Putamen (tissue), 1 donor: ENCODE data around the gene ZNF710.
A peak's percentile ranks its signal among the peaks of the same experiment; 100 is the strongest.
"Not testable (repeated sequence)": the region's sequence is repeated elsewhere in the genome, so short reads cannot be mapped to it uniquely, and the experiment has no call there.

Experiments
- DNase-seq: peaks from one replicate; pipeline ENCODE4 v3.0.0-alpha.2; 2016; ENCODE audit warnings: low spot score

ZNF710 gene

DNA sequence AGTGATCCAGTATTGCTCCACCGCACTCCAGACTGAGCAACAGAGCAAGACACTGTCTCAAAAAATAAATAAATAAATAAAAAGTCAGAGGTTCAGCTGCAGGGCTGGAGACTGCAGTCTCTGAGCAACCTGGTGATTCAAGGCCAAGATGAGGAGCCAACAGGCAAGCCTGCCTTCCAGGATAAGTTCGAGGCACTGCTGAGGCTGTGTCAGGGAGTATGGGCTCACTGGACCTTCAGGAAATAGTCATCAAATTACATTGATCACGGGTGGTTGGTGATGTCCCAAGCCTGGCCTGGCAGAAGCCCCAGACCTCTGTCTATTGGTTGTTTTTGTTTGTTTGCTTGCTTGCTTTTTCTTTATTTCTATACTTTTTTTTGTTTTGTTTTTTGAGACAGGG is 59.7 kb downstream of the ZNF710 start:
- no peak for DNase-seq

DNA sequence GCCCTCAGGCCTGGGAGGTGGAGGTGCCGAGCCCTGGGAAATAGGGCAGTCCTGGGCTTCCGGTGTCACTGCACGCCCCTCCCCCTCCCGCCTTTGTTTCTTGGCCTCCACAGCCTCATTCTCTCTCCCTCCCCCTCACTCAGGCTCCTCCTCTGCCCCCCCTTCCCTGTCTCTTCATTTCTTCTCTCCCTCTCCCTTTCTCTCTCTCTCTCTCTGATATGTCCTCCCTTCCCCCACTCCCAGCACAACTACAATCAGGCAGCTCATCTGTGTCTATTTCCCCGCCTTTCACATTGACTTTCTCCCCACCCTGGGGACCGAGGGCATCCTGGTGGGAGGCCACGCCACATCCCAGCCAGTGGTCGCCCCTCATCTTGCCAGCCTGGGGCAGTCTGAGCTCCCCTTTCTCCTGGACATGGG is 60.9 kb downstream of the ZNF710 start:
- DNase-seq, result no peak

DNA sequence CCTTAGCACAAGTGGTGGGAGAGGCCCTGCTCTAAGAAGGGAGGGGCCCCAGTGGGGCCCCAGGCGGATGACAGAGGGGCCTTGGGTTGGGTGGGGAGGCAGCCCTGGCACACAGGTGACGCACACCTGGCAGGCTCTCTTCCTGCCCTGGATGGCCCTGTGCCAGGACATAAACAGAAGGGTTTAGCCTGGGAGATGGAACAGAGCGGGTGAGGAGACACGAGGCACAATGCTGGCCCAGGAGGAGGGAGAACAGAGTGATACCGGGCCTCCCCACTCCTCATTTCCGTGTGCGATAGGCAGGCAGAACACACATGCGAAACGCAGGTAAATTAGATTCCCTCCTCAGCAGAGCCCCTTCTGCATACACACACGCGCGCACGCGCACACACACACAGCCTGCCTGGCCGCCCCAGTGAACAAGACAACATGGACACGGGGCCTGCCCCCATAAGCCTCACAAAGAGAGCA is 61.4 kb downstream of the ZNF710 start:
- DNase-seq, result no peak

- DNase-seq, result no peak
These were observed 62.0 kb downstream of the ZNF710 start for GRCh38 chr15:90062973-90063769.

GRCh38 chr15:90063770-90064247 is 62.7 kb downstream of the ZNF710 start:
- peak; percentile 49 for DNase-seq

GRCh38 chr15:90064911-90065681 is 64.0 kb downstream of the ZNF710 start:
- no peak for DNase-seq

- DNase-seq, result no peak
These were observed 64.5 kb downstream of the ZNF710 start for GRCh38 chr15:90065682-90066049.

DNA sequence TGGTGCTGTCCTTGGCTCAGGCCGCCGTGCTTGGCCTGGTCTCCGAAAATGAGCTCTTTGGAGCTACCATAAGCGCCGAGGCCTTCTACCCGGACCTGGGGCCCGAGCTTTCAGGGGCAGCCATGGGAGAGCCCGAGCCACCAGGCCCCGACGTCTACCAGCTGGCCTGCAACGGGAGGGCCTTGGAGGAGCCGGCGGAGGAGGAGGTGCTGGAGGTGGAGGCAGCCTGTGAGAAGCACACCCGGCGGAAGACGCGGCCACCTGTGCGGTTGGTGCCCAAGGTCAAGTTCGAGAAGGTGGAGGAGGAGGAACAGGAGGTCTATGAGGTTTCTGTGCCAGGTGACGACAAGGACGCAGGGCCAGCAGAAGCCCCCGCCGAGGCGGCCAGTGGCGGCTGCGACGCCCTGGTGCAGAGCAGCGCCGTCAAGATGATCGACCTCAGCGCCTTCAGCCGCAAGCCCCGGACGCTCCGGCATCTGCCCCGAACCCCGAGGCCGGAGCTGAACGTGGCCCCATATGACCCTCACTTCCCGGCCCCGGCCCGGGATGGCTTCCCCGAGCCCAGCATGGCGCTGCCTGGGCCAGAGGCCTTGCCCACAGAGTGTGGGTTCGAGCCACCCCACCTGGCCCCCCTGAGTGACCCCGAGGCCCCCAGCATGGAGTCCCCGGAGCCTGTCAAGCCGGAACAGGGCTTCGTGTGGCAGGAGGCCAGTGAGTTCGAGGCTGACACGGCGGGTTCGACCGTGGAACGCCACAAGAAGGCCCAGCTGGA is 66.2 kb downstream of the ZNF710 start:
- no peak for DNase-seq

DNA sequence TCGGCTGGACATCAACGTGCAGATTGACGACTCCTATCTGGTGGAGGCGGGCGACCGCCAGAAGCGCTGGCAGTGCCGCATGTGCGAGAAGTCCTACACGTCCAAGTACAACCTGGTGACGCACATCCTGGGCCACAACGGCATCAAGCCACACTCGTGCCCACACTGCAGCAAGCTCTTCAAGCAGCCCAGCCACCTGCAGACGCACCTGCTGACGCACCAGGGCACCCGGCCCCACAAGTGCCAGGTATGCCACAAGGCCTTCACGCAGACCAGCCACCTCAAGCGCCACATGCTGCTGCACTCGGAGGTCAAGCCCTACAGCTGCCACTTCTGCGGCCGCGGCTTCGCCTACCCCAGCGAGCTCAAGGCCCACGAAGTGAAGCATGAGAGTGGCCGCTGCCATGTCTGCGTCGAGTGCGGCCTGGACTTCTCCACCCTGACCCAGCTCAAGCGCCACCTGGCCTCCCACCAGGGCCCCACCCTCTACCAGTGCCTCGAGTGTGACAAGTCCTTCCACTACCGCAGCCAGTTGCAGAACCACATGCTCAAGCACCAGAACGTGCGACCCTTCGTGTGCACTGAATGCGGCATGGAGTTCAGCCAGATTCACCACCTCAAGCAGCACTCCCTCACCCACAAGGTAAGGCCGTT is 67.0 kb downstream of the ZNF710 start:
- DNase-seq, result no peak

DNA sequence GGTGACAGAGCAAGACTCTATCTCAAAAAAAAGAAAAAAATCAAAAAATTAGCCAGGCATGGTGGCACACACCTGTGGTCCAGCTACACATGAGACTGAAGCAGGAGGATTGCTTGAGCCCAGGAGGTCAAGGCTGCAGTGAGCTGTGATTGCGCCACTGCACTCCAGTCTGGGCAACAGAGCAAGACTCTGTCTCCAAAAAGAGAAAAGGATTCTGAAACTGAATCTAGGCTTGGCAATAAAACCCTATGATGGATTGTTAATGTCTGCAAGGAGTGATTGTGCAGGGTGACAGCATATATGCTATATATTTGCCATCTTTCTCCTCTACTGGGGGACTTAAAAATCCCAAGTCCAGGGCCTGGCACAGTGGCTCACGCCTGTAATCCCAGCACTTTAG is 69.5 kb downstream of the ZNF710 start:
- not testable (repeated sequence) for DNase-seq

DNA sequence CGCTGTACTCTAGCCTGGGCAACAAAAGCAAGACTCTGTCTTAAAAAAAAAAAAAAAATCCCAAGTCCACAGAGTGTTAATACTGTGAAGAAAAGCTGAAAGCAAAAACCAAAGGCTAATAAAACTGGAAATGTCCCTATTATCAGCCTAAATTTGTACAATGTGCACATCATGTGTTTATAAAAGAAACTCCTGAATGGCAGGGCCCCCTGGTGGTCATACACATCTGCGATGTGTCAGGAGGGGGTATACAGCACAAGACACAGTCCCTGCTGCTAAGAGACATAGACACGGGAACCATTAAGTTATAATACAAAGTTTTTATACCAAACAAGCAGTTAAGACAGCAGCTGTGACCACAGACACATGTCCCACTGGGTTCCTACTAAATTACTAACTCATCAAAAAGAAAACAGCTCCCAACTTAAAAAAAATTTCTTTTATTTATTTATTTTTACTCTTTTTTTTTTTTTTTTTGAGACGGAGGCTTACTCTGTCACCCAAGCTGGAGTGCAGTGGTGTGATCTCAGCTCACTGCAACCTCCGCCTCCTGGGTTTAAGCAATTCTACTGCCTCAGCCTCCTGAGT is 70.2 kb downstream of the ZNF710 start:
- DNase-seq, result peak; percentile 67

GRCh38 chr15:90072978-90073640 is 72.0 kb downstream of the ZNF710 start:
- DNase-seq, result no peak

DNA sequence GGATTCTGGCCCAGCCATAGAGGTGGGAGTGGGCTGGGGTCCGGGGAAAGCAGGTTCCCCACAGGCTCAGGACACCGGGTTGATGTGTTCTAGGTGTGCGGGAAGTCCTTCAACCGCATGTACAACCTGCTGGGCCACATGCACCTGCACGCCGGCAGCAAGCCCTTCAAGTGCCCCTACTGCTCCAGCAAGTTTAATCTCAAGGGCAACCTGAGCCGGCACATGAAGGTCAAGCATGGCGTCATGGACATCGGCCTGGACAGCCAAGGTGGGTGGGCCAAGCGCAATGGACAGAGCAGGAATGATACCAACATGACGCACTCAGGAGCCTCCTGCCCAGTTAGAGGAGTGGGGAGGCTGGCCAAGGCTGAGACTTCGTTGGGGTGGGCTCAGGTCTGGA is 72.9 kb downstream of the ZNF710 start:
- no peak for DNase-seq

DNA sequence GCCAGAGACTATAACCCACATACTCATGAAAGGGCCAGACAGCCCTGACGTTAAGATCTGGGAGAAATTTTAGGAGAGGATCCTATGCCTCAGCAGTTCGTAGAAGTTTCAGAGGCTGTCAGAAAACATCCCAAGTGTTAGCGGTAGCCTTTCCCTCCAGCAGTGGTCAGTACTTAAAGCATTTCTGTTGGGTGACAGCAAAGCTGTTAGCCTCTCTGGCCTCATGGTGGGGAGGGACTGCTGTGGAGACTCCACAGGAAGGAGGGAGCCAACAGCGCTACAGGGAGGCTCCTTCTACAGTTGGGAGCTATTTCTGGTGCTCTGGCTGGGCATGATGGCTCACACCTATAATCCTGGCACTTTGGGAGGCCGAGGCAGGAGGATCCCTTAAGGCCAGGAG is 73.8 kb downstream of the ZNF710 start:
- DNase-seq, result no peak

DNA sequence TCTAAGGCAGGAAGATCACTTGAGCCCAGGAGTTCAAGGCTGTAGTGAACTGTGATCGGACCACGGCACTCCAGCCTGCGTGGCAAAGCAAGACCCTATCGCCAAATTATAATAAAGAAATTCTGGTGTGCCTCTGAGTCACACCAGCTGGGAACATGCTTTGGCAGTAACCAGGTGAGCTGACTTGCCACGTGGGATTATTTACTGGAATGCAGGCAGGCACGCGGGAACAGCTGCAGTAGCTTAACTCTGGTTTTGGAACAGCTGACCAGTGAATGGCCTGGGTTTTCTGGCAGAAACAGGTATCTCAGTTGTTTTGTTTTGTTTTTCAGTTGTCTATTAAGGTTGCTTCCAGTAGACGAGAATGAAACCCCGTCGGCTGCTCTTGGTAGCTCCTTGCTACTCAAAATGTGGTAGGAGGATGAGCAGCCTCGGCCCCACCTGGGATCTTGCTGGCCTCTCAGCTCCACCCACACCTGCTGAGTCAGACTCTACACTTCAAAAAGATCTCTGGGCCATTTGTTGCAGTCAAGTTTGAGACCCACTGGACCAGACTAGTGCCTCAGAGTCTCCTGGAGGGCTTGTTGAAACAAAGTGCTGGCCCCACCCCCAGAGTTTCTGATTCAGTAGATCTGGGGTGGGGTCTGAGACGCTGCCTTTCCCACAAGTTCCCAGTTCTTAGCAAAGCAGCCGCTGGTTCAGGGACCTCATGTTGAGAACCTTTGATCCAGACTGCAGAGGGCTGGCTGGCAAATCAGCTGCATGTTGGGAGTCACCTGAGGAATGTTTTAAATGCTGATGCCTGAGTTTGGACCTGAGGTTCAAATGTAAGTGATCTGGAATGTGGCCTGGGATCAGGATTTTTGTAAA is 74.5 kb downstream of the ZNF710 start:
- no peak for DNase-seq

DNA sequence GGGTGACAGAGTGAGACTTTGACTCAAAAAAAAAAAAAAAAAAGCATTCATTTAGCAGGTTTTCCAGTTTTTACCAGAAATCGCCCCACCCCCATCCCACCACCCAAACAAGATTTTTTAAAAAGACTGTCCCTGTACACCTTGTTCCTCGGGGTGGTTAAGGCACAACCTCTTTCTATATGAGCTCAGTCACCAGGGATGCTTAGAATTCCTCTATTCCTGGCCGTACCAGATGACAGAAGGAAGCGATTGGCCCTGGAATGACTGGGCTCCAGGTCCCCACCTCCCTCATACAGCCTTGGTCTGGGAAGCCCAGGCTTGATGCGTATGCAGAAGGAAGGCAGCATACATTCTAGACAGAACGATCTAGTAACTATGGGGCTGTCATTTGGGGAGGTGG is 75.6 kb downstream of the ZNF710 start:
- DNase-seq, result no peak

- DNase-seq, result no peak
These were observed 77.8 kb downstream of the ZNF710 start for GRCh38 chr15:90078965-90079364.

GRCh38 chr15:90079619-90080457 is 78.7 kb downstream of the ZNF710 start:
- no peak for DNase-seq

- no peak for DNase-seq
These were observed 79.3 kb downstream of the ZNF710 start for GRCh38 chr15:90080458-90080755.
